ENCODE measurements around the gene GALNT17. TPM values are rescaled to one million over a fixed set of nuclear protein-coding genes. Genes with fewer than 3 reads are reported as not detected.

The GALNT17 gene
- total RNA-seq, 1 experiment from 2014 or later: not detected

DNA sequence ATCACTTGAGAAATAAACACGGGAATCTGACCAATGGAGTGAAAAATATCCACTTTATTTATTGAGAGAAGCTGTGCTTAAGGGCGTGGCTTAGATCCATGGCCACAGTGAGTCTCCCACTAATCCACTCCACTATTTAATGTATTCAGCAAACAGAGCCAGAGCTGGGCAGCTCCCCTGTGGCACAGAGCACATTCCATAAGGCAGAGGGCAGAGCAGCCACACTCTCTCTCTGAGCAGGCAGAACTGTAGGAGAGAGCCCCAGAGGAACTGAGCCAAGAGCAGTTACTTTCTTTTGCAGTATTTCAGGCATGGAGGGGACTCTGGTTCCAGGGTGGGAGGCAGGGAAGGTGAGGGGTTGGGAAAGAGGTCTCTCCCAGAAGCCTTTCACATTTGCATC, 106.0 kb downstream of the GALNT17 start:
- ChIA-PET POLR2A (ENCODE audit: low non-redundant PET) (no interaction called here), CTCF (no interaction called here)
- no peak overlapping the region for H3K27ac ChIP-seq (ENCODE audit: low read depth, low read length, poor library complexity, severe bottlenecking)
- no peak overlapping the region for H3K4me3 ChIP-seq (ENCODE audit: low read depth, low read length, poor library complexity, severe bottlenecking)
- no TSS peak for BruUV-seq (replicated peaks)
- DNase-seq (ENCODE audit: low spot score): no peak
- peaks cover 24% of the 10 kb centered on the region for H3K9me3 ChIP-seq (ENCODE audit: low read depth, low read length, poor library complexity, severe bottlenecking)
- no peak for TF ChIP-seq EZH2 (IDR thresholded peaks at IDR 0.05; ENCODE audit: borderline replicate concordance, low read depth, low read length, poor library complexity, severe bottlenecking)
- TF ChIP-seq, protein P1, sequence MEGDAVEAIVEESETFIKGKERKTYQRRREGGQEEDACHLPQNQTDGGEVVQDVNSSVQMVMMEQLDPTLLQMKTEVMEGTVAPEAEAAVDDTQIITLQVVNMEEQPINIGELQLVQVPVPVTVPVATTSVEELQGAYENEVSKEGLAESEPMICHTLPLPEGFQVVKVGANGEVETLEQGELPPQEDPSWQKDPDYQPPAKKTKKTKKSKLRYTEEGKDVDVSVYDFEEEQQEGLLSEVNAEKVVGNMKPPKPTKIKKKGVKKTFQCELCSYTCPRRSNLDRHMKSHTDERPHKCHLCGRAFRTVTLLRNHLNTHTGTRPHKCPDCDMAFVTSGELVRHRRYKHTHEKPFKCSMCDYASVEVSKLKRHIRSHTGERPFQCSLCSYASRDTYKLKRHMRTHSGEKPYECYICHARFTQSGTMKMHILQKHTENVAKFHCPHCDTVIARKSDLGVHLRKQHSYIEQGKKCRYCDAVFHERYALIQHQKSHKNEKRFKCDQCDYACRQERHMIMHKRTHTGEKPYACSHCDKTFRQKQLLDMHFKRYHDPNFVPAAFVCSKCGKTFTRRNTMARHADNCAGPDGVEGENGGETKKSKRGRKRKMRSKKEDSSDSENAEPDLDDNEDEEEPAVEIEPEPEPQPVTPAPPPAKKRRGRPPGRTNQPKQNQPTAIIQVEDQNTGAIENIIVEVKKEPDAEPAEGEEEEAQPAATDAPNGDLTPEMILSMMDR (conservative IDR thresholded peaks at IDR 0.05; ENCODE audit: low read depth, low read length): no peak
- intact Hi-C loops (cut with micrococcal nuclease; ENCODE audit: unreplicated experiment): no loop called here
- no peaks in the 10 kb centered on the region for H3K27me3 ChIP-seq (replicated peaks; ENCODE audit: insufficient read depth, low read depth, low read length, poor library complexity)
- H3K4me1 ChIP-seq (ENCODE audit: insufficient read depth, low read length, poor library complexity, severe bottlenecking): no peaks in the 10 kb centered on the region
- H3K36me3 ChIP-seq (ENCODE audit: insufficient read depth, low read length, poor library complexity, severe bottlenecking): no peaks in the 10 kb centered on the region

DNA sequence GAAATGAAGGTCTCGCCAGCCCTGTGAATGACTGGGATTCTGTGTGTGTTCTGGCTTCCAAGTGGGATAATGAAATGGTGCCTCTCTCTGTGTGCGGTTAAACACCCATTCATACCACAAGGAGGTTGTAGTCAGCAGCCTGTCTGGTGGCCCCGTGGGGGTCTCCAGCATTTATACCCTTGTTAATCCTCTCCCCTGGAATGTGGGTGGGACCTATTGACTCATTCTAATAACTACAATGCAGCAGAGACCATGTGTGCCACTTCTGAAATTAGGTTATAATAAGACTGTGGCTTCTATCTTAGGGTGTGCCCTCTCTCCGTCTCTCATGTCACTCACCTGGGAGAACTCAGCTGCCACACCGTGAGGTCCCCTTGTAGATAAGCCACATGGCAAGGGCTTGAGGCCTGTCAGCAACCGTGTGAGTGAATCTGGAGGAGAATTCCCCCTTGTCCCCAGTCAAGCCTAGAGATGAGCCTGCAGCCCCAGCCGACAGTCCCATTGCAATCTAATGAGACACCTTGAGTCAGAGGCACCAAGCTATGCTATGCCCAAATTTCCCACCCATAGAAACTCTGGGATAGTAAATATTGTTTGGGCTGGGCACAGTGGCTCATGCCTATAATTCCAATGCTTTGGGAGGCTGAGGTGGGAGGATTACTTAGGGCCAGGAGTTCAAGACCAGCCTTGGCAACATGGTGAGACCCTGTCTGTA, 106.8 kb downstream of the GALNT17 start:
- no peak for DNase-seq (ENCODE audit: low spot score)
- BruUV-seq (replicated peaks): no TSS peak
- intact Hi-C loops (cut with micrococcal nuclease; ENCODE audit: unreplicated experiment): no loop called here
- TF ChIP-seq, protein P1 (conservative IDR thresholded peaks at IDR 0.05; ENCODE audit: low read depth, low read length): no peak
- TF ChIP-seq EZH2 (IDR thresholded peaks at IDR 0.05; ENCODE audit: borderline replicate concordance, low read depth, low read length, poor library complexity, severe bottlenecking): no peak
- POLR2A ChIA-PET (ENCODE audit: low non-redundant PET): no interaction called here
- CTCF ChIA-PET: no interaction called here
- no peaks in the 10 kb centered on the region for H3K27me3 ChIP-seq (replicated peaks; ENCODE audit: insufficient read depth, low read depth, low read length, poor library complexity)
- H3K4me1 ChIP-seq (ENCODE audit: insufficient read depth, low read length, poor library complexity, severe bottlenecking): no peaks in the 10 kb centered on the region
- H3K36me3 ChIP-seq (ENCODE audit: insufficient read depth, low read length, poor library complexity, severe bottlenecking): no peaks in the 10 kb centered on the region
- H3K9me3 ChIP-seq (ENCODE audit: low read depth, low read length, poor library complexity, severe bottlenecking): peaks cover 22% of the 10 kb centered on the region
- no peak overlapping the region for H3K27ac ChIP-seq (ENCODE audit: low read depth, low read length, poor library complexity, severe bottlenecking)
- H3K4me3 ChIP-seq (ENCODE audit: low read depth, low read length, poor library complexity, severe bottlenecking): no peak overlapping the region

DNA sequence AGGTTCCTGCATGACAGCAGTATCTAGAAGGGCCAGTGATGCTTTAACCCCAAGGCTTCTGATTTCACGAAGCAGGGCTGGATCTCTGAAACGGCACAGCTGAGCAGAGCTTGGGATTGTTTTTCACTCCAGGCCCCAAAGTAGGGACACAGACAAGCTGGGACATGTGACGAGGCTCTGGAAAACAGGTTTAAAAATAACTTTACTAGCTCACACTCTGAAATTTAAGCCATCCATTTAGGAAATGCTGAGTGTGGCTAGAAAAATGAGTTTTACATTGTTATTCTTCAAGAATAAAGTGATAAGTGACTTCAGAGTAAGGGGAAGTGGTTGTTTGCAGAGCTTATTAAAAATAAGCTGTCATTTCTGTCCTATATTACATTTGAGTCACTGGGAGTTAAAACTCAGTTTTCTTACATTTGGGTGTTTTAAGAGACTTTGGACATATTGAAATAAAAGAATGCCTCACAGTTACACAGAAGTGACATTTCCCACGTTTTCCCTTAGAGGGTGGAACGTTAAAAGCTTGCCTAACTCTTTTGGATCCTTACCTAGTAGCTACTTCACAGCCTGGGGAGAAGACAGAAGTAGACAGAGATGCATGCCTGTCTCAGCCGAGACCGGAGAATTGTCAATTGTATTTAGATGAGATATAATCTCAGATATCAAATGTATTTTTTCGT, 107.8 kb downstream of the GALNT17 start:
- no TSS peak for BruUV-seq (replicated peaks)
- H3K27ac ChIP-seq (ENCODE audit: low read depth, low read length, poor library complexity, severe bottlenecking): no peak overlapping the region
- DNase-seq (ENCODE audit: low spot score): no peak

More for the DNA sequence above, 107.8 kb downstream of the GALNT17 start:
- H3K9me3 ChIP-seq (ENCODE audit: low read depth, low read length, poor library complexity, severe bottlenecking): peaks cover 15% of the 10 kb centered on the region
- H3K27me3 ChIP-seq (replicated peaks; ENCODE audit: insufficient read depth, low read depth, low read length, poor library complexity): no peaks in the 10 kb centered on the region
- no peak overlapping the region for H3K4me3 ChIP-seq (ENCODE audit: low read depth, low read length, poor library complexity, severe bottlenecking)
- H3K36me3 ChIP-seq (ENCODE audit: insufficient read depth, low read length, poor library complexity, severe bottlenecking): no peaks in the 10 kb centered on the region
- POLR2A ChIA-PET (ENCODE audit: low non-redundant PET): no interaction called here
- no peak for TF ChIP-seq EZH2 (IDR thresholded peaks at IDR 0.05; ENCODE audit: borderline replicate concordance, low read depth, low read length, poor library complexity, severe bottlenecking)
- TF ChIP-seq, protein P1 (conservative IDR thresholded peaks at IDR 0.05; ENCODE audit: low read depth, low read length): no peak
- no peaks in the 10 kb centered on the region for H3K4me1 ChIP-seq (ENCODE audit: insufficient read depth, low read length, poor library complexity, severe bottlenecking)
- intact Hi-C loops (cut with micrococcal nuclease; ENCODE audit: unreplicated experiment): no loop called here
- CTCF ChIA-PET: no interaction called here

Measured in A673 (cell line).